Activated CD8-positive, alpha-beta T cell treated with anti-CD3 and anti-CD28 coated beads for 36 hours (primary cell): Measurements from ENCODE around the gene DNAJC16. TPM values are rescaled to one million over a fixed set of nuclear protein-coding genes. Genes with fewer than 3 reads are reported as not detected.
A peak's percentile ranks its signal among the peaks of the same experiment; 100 is the strongest.
"Not testable (repeated sequence)": the region's sequence is repeated elsewhere in the genome, so short reads cannot be mapped to it uniquely, and the experiment has no call there.

ENCODE experiments used
- ATAC-seq: fragments of 200-7000 bp; cut with Tn5 transposase; one replicate; pipeline ENCODE4 v1.10.0; 2021; ENCODE audit warnings: mild to moderate bottlenecking, moderate library complexity
- CTCF ChIA-PET: fragments of 350-600 bp; sonication (Branson Sonifier 250); formaldehyde crosslinking; loops from one replicate; lab custom pipeline; 2021; ENCODE audit warnings: antibody characterized with exemption; lab: Charles Lee
- POLR2A ChIA-PET: fragments of 350-600 bp; sonication (Branson Sonifier 250); formaldehyde crosslinking; loops from one replicate; lab custom pipeline; 2021; ENCODE audit warnings: antibody characterized with exemption; lab: Charles Lee
- DNase-seq: peaks from one replicate; pipeline ENCODE4 v3.0.0-alpha.2; 2020
- H3K27ac Mint-ChIP-seq: one replicate; pipeline ENCODE4 v1.8.0; 2021; ENCODE audit warnings: mild to moderate bottlenecking, mixed read lengths
- H3K27me3 Mint-ChIP-seq: one replicate; pipeline ENCODE4 v1.8.0; 2021; ENCODE audit warnings: mixed read lengths
- H3K36me3 Mint-ChIP-seq: one replicate; pipeline ENCODE4 v1.8.0; 2021; ENCODE audit warnings: low read depth, mixed read lengths
- H3K4me1 Mint-ChIP-seq: one replicate; pipeline ENCODE4 v1.8.0; 2021; ENCODE audit warnings: low read depth, mixed read lengths
- H3K4me3 Mint-ChIP-seq: one replicate; pipeline ENCODE4 v1.8.0; 2021; ENCODE audit warnings: mild to moderate bottlenecking, moderate library complexity, mixed read lengths
- H3K9me3 Mint-ChIP-seq: one replicate; pipeline ENCODE4 v1.8.0; 2021; ENCODE audit warnings: mixed read lengths
- intact Hi-C: fragments of 100-400 bp; cut with micrococcal nuclease; formaldehyde crosslinking; loops from one replicate; pipeline ENCODE4 v1.10.0; 2022
- total RNA-seq, 2 experiments: library from RNA; stranded (reverse); gene quantifications; one replicate each; pipeline ENCODE4 v1.2.3, GENCODE V29; 2021
- TF ChIP-seq, protein P1 (sequence below): fragments of 200-600 bp; IDR thresholded peaks from one replicate; pipeline ENCODE4 v1.8.0; 2022; ENCODE audit warnings: antibody characterized with exemption, mild to moderate bottlenecking

The DNAJC16 gene
- total RNA-seq, 2 experiments from 2014 or later = 10.0 to 13.0 TPM

DNA sequence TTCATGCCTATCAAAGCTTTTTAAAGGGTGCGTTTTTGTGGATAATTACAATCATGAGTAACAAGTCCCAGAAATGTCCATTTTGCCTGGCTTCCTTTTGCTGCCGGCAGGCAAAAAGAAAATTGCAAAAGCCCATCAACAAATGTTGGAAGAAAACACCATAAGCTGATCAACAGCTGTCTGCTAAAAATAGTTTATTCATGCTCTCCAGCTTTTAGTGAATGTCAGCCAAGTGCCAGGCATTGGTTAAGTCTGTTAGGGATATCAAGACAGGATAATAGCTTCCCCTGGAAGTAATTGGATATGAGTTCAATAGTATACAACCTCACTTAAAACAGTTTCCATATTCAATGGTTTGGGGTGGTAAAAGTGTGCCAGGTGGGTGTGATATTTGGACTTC is 71.8 kb downstream of the DNAJC16 start:
- Mint-ChIP-seq H3K27me3 (no peaks in the 10 kb centered on the region), H3K36me3 (no peaks in the 10 kb centered on the region), H3K4me3 (no peak overlapping the region), H3K27ac (no peak overlapping the region), H3K4me1 (peaks cover 2% of the 10 kb centered on the region), H3K9me3 (no peaks in the 10 kb centered on the region)
- intact Hi-C loops = loop anchor here (10.0 kb wide), 1 partner anchor 146 kb away; the partner anchor contains the start of gene TMEM82
- TF ChIP-seq, protein P1, sequence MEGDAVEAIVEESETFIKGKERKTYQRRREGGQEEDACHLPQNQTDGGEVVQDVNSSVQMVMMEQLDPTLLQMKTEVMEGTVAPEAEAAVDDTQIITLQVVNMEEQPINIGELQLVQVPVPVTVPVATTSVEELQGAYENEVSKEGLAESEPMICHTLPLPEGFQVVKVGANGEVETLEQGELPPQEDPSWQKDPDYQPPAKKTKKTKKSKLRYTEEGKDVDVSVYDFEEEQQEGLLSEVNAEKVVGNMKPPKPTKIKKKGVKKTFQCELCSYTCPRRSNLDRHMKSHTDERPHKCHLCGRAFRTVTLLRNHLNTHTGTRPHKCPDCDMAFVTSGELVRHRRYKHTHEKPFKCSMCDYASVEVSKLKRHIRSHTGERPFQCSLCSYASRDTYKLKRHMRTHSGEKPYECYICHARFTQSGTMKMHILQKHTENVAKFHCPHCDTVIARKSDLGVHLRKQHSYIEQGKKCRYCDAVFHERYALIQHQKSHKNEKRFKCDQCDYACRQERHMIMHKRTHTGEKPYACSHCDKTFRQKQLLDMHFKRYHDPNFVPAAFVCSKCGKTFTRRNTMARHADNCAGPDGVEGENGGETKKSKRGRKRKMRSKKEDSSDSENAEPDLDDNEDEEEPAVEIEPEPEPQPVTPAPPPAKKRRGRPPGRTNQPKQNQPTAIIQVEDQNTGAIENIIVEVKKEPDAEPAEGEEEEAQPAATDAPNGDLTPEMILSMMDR = no peak
- CTCF ChIA-PET = interaction anchor here (1.1 kb wide), 1 partner anchor 20 kb away, joined by 3 read pairs; no protein-coding TSS in a partner anchor
- POLR2A ChIA-PET = no interaction called here
- DNase-seq (no peak), ATAC-seq (no peak)

- DNase-seq (peak; percentile 95), ATAC-seq (peak; percentile 95)
- Mint-ChIP-seq H3K36me3 (no peaks in the 10 kb centered on the region), H3K9me3 (no peaks in the 10 kb centered on the region), H3K4me1 (peaks cover 6% of the 10 kb centered on the region), H3K4me3 (peak overlapping the region; percentile 50), H3K27ac (peak overlapping the region; percentile 4), H3K27me3 (no peaks in the 10 kb centered on the region)
- TF ChIP-seq, protein P1 = no peak
- ChIA-PET CTCF (interaction anchor here (0.9 to 1.6 kb wide), 5 partner anchors 9 to 189 kb away, joined by 3 to 5 read pairs (median 3); no protein-coding TSS in a partner anchor), POLR2A (interaction anchor here (0.8 to 2.4 kb wide), 5 partner anchors 9 to 37 kb away, joined by 3 to 18 read pairs (median 6); partner anchors contain the start of gene DDI2)
- intact Hi-C loops = no loop called here
Measured at GRCh38 chr1:15603050-15603965, 76.7 kb downstream of the DNAJC16 start.

GRCh38 chr1:15603966-15604282 is 77.3 kb downstream of the DNAJC16 start:
- H3K36me3 Mint-ChIP-seq, H3K27me3 Mint-ChIP-seq, DNase-seq, H3K9me3 Mint-ChIP-seq, ATAC-seq, H3K4me1 Mint-ChIP-seq, intact Hi-C loops, H3K27ac Mint-ChIP-seq: not testable (repeated sequence)
- POLR2A ChIA-PET = interaction anchor here (0.8 to 2.4 kb wide), 5 partner anchors 8 to 37 kb away, joined by 3 to 18 read pairs (median 6); partner anchors contain the start of gene DDI2
- CTCF ChIA-PET = interaction anchor here (0.9 to 1.5 kb wide), 3 partner anchors 8 to 188 kb away, joined by 3 to 5 read pairs (median 3); no protein-coding TSS in a partner anchor
- H3K4me3 Mint-ChIP-seq = peak overlapping the region; percentile 50

- intact Hi-C loops, ATAC-seq, DNase-seq, H3K4me1 Mint-ChIP-seq, H3K36me3 Mint-ChIP-seq, H3K9me3 Mint-ChIP-seq, H3K27me3 Mint-ChIP-seq, H3K27ac Mint-ChIP-seq: not testable (repeated sequence)
- ChIA-PET CTCF (interaction anchor here (0.8 to 1.6 kb wide), 4 partner anchors 8 to 24 kb away, joined by 3 to 5 read pairs (median 3); no protein-coding TSS in a partner anchor), POLR2A (interaction anchor here (1.3 to 2.4 kb wide), 4 partner anchors 12 to 36 kb away, joined by 3 to 18 read pairs (median 6); partner anchors contain the start of gene DDI2)
- peak overlapping the region; percentile 50 for H3K4me3 Mint-ChIP-seq
Measured at GRCh38 chr1:15604400-15604799, 77.8 kb downstream of the DNAJC16 start.

GRCh38 chr1:15605398-15606383 is 79.0 kb downstream of the DNAJC16 start:
- no peaks in the 10 kb centered on the region for H3K9me3 Mint-ChIP-seq
- ChIA-PET CTCF (interaction anchor here (0.8 to 1.6 kb wide), 2 partner anchors 15 to 26 kb away, joined by 3 read pairs; no protein-coding TSS in a partner anchor), POLR2A (interaction anchor here (1.8 kb wide), 1 partner anchor 10 kb away, joined by 6 read pairs; no protein-coding TSS in a partner anchor)
- intact Hi-C loops = no loop called here
- DNase-seq = no peak
- H3K27me3 Mint-ChIP-seq = no peaks in the 10 kb centered on the region
- H3K4me1 Mint-ChIP-seq = peaks cover 6% of the 10 kb centered on the region
- TF ChIP-seq, protein P1 = no peak
- ATAC-seq = no peak
- H3K36me3 Mint-ChIP-seq = no peaks in the 10 kb centered on the region
- H3K27ac Mint-ChIP-seq = no peak overlapping the region
- H3K4me3 Mint-ChIP-seq = no peak overlapping the region
